ENCODE data around the gene PTAR1.
"Not testable (repeated sequence)": the region's sequence is repeated elsewhere in the genome, so short reads cannot be mapped to it uniquely, and the experiment has no call there.

PTAR1 gene, protein sequence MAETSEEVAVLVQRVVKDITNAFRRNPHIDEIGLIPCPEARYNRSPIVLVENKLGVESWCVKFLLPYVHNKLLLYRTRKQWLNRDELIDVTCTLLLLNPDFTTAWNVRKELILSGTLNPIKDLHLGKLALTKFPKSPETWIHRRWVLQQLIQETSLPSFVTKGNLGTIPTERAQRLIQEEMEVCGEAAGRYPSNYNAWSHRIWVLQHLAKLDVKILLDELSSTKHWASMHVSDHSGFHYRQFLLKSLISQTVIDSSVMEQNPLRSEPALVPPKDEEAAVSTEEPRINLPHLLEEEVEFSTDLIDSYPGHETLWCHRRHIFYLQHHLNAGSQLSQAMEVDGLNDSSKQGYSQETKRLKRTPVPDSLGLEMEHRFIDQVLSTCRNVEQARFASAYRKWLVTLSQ

DNA sequence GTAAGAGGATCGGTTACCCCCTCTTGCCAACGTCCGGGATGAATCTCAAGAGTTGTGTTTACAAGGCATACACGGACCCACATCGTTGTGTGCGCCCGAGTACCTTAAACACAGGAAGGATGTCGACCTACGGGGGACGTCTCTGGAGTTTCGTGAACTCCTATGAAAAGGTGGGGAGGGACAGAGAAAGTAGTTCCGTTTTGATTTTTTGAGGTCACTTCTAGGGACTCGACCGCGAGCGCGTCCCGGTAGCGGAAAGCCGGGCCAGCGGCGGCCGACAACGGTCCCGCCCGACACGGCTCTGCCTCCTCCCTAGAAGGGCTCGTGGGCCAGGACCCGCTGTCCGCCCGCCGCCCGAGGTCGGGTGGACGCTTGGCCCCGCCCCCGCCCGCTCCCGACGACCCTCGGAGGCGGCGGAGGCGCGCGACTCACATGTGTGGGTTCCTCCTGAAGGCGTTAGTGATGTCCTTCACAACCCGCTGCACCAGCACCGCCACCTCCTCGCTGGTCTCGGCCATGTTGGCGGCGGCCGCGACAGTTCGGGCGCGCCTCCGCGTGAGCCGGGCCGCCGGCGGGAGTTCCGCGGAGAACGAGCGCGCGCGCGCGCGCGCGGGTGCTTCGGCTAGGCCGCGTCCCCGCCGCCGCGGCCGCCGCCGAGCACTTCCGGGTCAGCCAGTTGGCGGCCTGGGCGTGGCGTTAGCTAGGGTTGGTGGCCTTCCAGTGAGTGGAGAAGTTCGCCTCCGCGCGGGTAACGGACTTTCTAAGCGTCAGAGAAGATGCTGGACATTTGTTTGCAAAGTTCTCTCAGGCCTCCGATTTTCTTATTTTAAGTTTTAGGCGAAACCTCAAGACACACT is at the start of gene PTAR1:
Gene PTAR1, minus strand, starts transcription at position 591 of the 857 bp plus-strand sequence. Its CDS starts 73 bp downstream, at position 518.
- H3K9ac ChIP-seq (ENCODE audit: low read depth, low read length): peak within 1 kb of the TSS; percentile 86
- peaks cover 33% of the 10 kb centered on the region; the same call in 1 of the 2 replicates for H3K4me1 ChIP-seq (ENCODE audit: insufficient read depth, low read length)
- no peaks in the 10 kb centered on the region for H3K9me3 ChIP-seq (ENCODE audit: insufficient read depth, low read depth, low read length)
- peak within 1 kb of the TSS; percentile 82 for H3K4me3 ChIP-seq (ENCODE audit: low read length)
- no peaks in the 10 kb centered on the region for H3K27me3 ChIP-seq (ENCODE audit: insufficient read depth, low read length)
- H3K36me3 ChIP-seq (ENCODE audit: insufficient read depth, low read depth, low read length): peaks cover 23% of the 10 kb centered on the region
- H3K27ac ChIP-seq (ENCODE audit: low read length): peak within 1 kb of the TSS; percentile 50

DNA sequence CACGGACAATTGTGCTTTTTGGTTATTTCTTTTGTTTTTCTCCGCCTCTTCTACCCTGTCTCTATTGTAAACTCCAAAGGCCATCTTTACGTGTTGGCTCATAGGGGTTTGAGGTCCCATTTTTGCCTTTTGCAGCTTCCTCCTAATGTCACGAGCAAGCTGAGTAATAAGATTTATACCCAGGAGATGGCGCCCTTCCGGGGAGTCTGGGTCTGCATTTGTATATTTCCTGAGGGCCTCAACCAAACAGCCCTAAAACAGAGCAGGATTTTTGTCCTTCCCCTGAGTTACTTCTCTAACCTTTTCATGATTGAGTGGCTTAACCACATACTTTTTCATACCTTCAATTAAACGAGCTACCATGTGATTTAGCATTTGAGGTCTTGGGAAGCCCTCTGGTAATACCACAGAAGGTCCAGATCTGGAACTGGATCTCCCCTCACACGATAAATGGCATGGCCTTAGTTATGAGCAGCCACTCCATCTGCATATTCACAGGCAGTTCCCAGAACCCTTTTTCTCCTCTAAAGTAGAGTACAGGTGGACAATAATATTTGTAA is 49.6 kb upstream of the PTAR1 start:
- Histone ChIP-seq H3K36me3 (ENCODE audit: insufficient read depth, low read depth, low read length) (no peaks in the 10 kb centered on the region), H3K9ac (ENCODE audit: low read depth, low read length) (no peak overlapping the region), H3K9me3 (ENCODE audit: insufficient read depth, low read depth, low read length) (no peaks in the 10 kb centered on the region), H3K4me1 (ENCODE audit: insufficient read depth, low read length) (0 out of 2 replicates have a peak, but pooled peaks cover 2% of the 10 kb centered on the region), H3K27me3 (ENCODE audit: insufficient read depth, low read length) (no peaks in the 10 kb centered on the region), H3K27ac (ENCODE audit: low read length) (no peak overlapping the region), H3K4me3 (ENCODE audit: low read length) (no peak overlapping the region)

DNA sequence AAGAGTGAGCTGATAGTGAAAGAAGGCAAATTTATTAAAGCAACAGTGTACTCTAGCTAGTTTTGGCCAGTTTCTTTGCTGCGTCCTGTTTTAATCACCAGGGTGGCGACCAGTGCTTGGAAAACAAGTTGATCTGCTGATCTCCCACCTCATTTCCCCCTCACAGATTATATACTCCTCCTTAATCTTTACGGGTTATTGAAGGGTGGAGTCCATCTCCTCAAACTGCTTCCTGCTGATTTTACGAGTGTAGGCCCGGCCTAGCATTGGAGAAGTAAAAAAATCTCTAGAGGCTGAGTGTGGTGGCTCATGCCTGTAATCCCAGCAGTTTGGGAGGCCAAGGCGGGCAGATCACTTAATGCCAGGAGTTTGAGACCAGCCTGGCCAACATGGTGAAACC is 46.8 kb upstream of the PTAR1 start:
- H3K36me3 ChIP-seq (ENCODE audit: insufficient read depth, low read depth, low read length): no peaks in the 10 kb centered on the region
- H3K4me1 ChIP-seq (ENCODE audit: insufficient read depth, low read length): 0 out of 2 replicates have a peak, but pooled peaks cover 2% of the 10 kb centered on the region
- H3K27ac ChIP-seq (ENCODE audit: low read length): no peak overlapping the region
- H3K27me3 ChIP-seq (ENCODE audit: insufficient read depth, low read length): no peaks in the 10 kb centered on the region
- no peak overlapping the region for H3K9ac ChIP-seq (ENCODE audit: low read depth, low read length)
- no peaks in the 10 kb centered on the region for H3K9me3 ChIP-seq (ENCODE audit: insufficient read depth, low read depth, low read length)
- H3K4me3 ChIP-seq (ENCODE audit: low read length): no peak overlapping the region

DNA sequence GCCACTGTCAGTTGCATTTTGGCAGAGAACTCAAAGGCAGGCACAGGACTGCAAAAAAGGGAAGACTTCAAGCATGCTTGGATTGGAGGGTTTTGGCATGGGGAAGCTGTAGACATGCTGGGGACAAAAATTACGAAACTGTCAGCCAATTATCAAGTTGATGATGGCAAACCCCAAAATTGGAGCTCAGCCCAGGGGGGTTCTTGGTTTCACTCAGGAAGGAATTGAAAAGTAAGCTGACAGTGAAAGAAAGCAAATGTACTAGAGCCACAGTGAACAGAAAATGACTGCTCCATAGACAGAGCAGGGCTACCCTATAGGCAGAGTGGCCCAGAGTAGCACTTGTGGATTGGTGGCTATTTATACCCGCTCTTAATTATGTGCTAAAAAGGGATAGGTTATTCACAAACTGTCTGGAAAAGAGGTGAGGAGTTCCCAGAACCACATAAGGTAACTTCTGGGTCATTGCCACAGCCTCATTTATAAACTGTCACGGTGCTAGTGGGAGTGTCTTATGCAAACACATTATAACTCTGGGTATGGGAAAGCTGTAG is 46.2 kb upstream of the PTAR1 start:
- no peaks in the 10 kb centered on the region for H3K27me3 ChIP-seq (ENCODE audit: insufficient read depth, low read length)
- H3K4me1 ChIP-seq (ENCODE audit: insufficient read depth, low read length): 0 out of 2 replicates have a peak, but pooled peaks cover 2% of the 10 kb centered on the region
- no peaks in the 10 kb centered on the region for H3K36me3 ChIP-seq (ENCODE audit: insufficient read depth, low read depth, low read length)
- no peak overlapping the region for H3K27ac ChIP-seq (ENCODE audit: low read length)
- H3K4me3 ChIP-seq (ENCODE audit: low read length): no peak overlapping the region
- H3K9me3 ChIP-seq (ENCODE audit: insufficient read depth, low read depth, low read length): no peaks in the 10 kb centered on the region
- no peak overlapping the region for H3K9ac ChIP-seq (ENCODE audit: low read depth, low read length)

DNA sequence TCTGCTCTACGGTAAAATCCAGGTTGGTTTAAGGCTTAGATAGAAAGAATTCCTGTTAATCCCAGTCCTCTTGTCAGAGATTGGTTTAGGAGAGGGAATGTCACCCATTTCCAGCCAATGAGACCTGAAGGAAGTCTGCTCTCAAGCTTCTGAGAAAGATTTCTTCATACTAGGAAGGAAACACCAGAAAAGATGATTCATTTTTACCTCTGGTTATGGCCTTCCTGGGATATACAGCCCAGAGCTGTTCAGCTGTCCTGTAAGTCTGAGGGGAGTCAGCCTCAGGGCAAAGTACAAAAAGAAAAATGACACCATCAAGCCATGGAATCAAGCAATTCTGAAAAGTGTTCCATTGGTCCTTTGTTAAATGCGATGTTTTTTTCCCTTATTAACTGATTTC is 42.2 kb upstream of the PTAR1 start:
- no peaks in the 10 kb centered on the region for H3K4me1 ChIP-seq (ENCODE audit: insufficient read depth, low read length)
- H3K9ac ChIP-seq (ENCODE audit: low read depth, low read length): no peak overlapping the region
- no peaks in the 10 kb centered on the region for H3K36me3 ChIP-seq (ENCODE audit: insufficient read depth, low read depth, low read length)
- no peaks in the 10 kb centered on the region; the same call in none of the 2 replicates for H3K9me3 ChIP-seq (ENCODE audit: insufficient read depth, low read depth, low read length)
- no peak overlapping the region for H3K27ac ChIP-seq (ENCODE audit: low read length)
- no peak overlapping the region for H3K4me3 ChIP-seq (ENCODE audit: low read length)
- no peaks in the 10 kb centered on the region for H3K27me3 ChIP-seq (ENCODE audit: insufficient read depth, low read length)

DNA sequence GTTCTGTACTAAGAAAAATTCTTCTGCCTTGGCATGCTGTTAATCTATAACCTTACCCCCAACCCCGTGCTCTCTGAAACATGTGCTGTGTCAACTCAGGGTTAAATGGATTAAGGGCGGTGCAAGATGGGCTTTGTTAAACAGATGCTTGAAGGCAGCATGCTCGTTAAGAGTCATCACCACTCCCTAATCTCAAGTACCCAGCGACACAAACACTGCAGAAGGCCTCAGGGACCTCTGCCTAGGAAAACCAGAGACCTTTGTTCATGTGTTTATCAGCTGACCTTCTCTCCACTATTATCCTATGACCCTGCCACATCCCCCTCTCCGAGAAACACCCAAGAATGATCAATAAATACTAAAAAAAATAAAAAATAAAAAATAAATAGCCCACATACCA is 40.2 kb upstream of the PTAR1 start:
- H3K9ac ChIP-seq (ENCODE audit: low read depth, low read length); H3K4me1 ChIP-seq (ENCODE audit: insufficient read depth, low read length); H3K27me3 ChIP-seq (ENCODE audit: insufficient read depth, low read length); H3K9me3 ChIP-seq (ENCODE audit: insufficient read depth, low read depth, low read length); H3K27ac ChIP-seq (ENCODE audit: low read length); H3K36me3 ChIP-seq (ENCODE audit: insufficient read depth, low read depth, low read length); H3K4me3 ChIP-seq (ENCODE audit: low read length): not testable (repeated sequence)

DNA sequence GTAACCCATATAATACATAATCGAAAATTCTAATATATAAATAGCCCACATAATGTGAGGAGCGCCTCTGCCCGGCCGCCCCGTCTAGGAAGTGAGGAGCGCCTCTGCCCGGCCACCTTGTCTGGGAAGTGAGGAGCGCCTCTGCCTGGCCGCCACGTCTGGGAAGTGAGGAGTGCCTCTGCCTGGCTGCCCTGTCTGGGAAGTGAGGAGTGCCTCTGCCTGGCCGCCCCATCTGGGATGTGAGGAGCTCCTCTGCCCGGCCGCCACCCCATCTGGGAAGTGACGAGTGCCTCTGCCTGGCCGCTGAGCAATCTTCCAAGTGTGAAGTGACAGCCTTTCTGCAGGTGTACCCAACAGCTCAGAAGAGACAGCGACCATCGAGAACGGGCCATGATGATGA is 39.7 kb upstream of the PTAR1 start:
- not testable (repeated sequence) for H3K27ac ChIP-seq (ENCODE audit: low read length); H3K9ac ChIP-seq (ENCODE audit: low read depth, low read length); H3K4me3 ChIP-seq (ENCODE audit: low read length); H3K36me3 ChIP-seq (ENCODE audit: insufficient read depth, low read depth, low read length); H3K9me3 ChIP-seq (ENCODE audit: insufficient read depth, low read depth, low read length); H3K27me3 ChIP-seq (ENCODE audit: insufficient read depth, low read length); H3K4me1 ChIP-seq (ENCODE audit: insufficient read depth, low read length)

DNA sequence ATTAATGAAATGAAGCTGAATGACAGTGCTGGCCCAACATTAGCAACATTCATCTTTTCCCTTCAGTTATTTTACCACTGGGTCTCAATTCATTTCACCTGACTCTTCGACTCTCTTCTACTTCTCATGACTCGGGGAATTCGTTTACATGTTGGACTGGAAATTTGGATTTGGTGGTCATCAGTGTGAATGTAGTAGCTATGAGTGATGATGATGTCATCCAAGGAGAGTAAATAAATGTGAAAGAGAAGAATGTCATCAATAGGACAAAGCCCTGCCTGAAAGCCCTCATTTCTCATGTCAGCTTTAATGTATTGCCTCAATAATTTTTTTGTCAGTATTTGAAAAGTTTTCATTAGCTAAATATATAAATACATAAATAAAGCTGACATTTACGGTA is 38.9 kb upstream of the PTAR1 start:
- H3K27ac ChIP-seq (ENCODE audit: low read length): no peak overlapping the region
- no peak overlapping the region for H3K4me3 ChIP-seq (ENCODE audit: low read length)

DNA sequence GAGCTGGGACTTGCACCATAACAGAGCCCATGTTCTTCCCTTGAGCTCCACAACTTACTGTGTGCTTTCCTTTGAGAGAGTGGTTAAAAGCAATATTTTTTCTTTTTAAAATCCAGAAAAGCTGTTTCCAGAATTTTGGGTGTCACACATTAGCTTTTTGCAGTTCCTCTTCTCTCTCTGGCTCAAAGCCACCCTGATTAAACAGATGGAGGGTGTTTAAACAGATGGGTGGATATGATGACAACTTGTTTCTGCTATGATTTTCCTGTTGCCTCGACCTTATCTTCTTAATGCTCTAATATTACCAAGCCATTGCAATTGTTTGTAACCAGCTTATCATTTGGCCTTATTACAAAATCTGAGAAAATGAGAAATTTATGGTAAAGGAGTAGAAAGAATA is 37.9 kb upstream of the PTAR1 start:
- H3K4me1 ChIP-seq (ENCODE audit: insufficient read depth, low read length): no peaks in the 10 kb centered on the region
- H3K4me3 ChIP-seq (ENCODE audit: low read length): no peak overlapping the region
- H3K36me3 ChIP-seq (ENCODE audit: insufficient read depth, low read depth, low read length): no peaks in the 10 kb centered on the region
- H3K27me3 ChIP-seq (ENCODE audit: insufficient read depth, low read length): no peaks in the 10 kb centered on the region
- H3K27ac ChIP-seq (ENCODE audit: low read length): no peak overlapping the region
- H3K9ac ChIP-seq (ENCODE audit: low read depth, low read length): no peak overlapping the region
- H3K9me3 ChIP-seq (ENCODE audit: insufficient read depth, low read depth, low read length): no peaks in the 10 kb centered on the region; the same call in none of the 2 replicates

More for the DNA sequence above, 38.9 kb upstream of the PTAR1 start:
- H3K9ac ChIP-seq (ENCODE audit: low read depth, low read length): no peak overlapping the region
- H3K36me3 ChIP-seq (ENCODE audit: insufficient read depth, low read depth, low read length): no peaks in the 10 kb centered on the region
- no peaks in the 10 kb centered on the region for H3K4me1 ChIP-seq (ENCODE audit: insufficient read depth, low read length)
- H3K27me3 ChIP-seq (ENCODE audit: insufficient read depth, low read length): no peaks in the 10 kb centered on the region
- no peaks in the 10 kb centered on the region; the same call in none of the 2 replicates for H3K9me3 ChIP-seq (ENCODE audit: insufficient read depth, low read depth, low read length)

DNA sequence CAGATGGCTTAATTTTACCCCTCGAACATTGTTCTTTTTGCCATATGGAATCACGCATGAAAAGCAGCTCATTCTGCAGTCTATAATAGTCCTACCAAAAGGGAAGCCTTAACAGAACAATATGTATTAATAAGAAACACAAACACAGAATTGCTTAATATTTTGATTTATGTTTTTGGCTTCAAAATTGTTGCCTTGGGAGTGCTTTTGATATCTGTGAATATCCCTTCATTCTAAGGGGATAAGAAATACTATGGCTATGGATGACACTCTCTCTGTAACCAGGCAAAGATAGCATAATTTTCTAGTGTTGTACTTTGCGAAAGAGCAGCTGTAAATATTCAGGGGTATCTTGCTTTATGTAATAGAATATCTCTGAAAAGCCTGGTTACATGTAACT is 34.5 kb upstream of the PTAR1 start:
- Histone ChIP-seq H3K27me3 (ENCODE audit: insufficient read depth, low read length) (no peaks in the 10 kb centered on the region), H3K9ac (ENCODE audit: low read depth, low read length) (no peak overlapping the region), H3K4me3 (ENCODE audit: low read length) (no peak overlapping the region)

DNA sequence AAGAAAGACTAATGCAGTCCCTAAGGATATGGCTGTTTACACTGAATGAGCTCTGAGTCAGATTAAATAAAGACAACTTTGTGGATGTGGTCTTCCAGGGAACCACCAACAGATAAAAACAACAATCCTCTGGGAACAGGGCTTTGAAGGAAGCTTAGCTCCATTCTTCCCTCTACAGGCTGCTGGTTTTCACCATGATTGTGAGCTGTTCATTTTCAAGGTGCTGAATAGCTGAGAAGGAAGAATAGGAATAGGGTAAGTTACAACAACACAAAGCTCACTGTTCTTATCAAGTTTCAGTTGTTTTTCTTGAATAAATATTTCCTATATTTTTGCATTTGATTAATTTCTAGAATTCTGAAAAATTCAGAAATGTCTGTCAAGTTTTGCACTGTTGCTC is 25.9 kb upstream of the PTAR1 start:
- Histone ChIP-seq H3K4me1 (ENCODE audit: insufficient read depth, low read length) (no peaks in the 10 kb centered on the region), H3K9ac (ENCODE audit: low read depth, low read length) (no peak overlapping the region), H3K9me3 (ENCODE audit: insufficient read depth, low read depth, low read length) (no peaks in the 10 kb centered on the region), H3K36me3 (ENCODE audit: insufficient read depth, low read depth, low read length) (no peaks in the 10 kb centered on the region), H3K4me3 (ENCODE audit: low read length) (no peak overlapping the region), H3K27ac (ENCODE audit: low read length) (no peak overlapping the region), H3K27me3 (ENCODE audit: insufficient read depth, low read length) (no peaks in the 10 kb centered on the region)

More for the DNA sequence above, 34.5 kb upstream of the PTAR1 start:
- no peaks in the 10 kb centered on the region; the same call in none of the 2 replicates for H3K9me3 ChIP-seq (ENCODE audit: insufficient read depth, low read depth, low read length)
- H3K27ac ChIP-seq (ENCODE audit: low read length): no peak overlapping the region
- no peaks in the 10 kb centered on the region for H3K36me3 ChIP-seq (ENCODE audit: insufficient read depth, low read depth, low read length)
- no peaks in the 10 kb centered on the region for H3K4me1 ChIP-seq (ENCODE audit: insufficient read depth, low read length)
